ENCODE measurements around the gene DPH2.

GRCh38 chr1:43947061-43947873, 22.5 kb upstream of the DPH2 start:
- TF ChIP-seq POLR2A (IDR thresholded peaks at IDR 0.05) = no peak
- no peak for TF ChIP-seq POLR2AphosphoS5 (IDR thresholded peaks at IDR 0.05)
- no peak for TF ChIP-seq CTCF (IDR thresholded peaks at IDR 0.05)

All from breast epithelium (tissue), 3 donors.